Inflammatory macrophage (primary cell): Measurements from ENCODE around the gene PCSK5.
"Not testable (repeated sequence)": the region's sequence is repeated elsewhere in the genome, so short reads cannot be mapped to it uniquely, and the experiment has no call there.

ENCODE experiments used
- DNase-seq, 2 donors: peaks; one replicate each; pipeline ENCODE4 v3.0.0-alpha.2; 2020 to 2022

PCSK5 gene

GRCh38 chr9:76269789-76270188 lies 379.3 kb downstream of the PCSK5 start:
- DNase-seq, result no peak

DNA sequence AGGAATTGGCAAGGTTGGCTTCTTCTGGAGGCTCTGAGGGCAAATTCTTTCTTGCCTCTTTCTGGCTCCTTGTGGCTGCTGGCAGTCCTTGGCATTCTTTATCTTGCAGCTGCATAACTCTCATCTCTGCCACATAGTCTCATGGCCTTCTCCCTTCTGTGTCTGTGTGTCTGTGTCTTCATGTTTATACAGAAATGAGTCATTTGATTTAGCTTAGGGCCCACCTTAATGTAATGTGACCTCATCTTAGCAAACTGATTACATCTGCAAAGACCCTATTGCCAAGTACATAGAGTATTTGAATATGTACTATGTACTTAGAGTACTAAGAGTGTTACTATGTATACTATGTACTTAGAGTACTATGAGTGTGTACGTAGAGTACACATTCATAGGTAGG lies 381.3 kb downstream of the PCSK5 start:
- no peak for DNase-seq

DNA sequence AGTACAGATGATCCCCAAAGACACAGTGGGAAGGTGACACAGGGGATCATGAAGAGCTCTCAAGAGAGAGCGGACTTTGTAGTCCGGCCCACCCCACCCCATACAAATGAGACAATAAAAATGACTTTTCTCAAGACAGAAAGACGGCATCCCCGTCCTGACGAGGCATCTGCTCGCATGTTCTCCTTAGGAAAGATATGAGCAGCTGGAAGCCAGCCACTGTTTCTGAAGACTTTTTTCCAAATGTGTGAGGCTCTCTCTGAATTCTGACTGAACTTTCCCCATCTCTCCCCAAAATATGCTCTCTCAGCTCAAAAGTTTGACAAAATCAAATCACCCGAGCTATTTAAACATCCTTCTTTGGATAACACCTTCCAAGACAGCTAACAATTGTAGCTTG lies 398.6 kb downstream of the PCSK5 start:
- no peak for DNase-seq

DNA sequence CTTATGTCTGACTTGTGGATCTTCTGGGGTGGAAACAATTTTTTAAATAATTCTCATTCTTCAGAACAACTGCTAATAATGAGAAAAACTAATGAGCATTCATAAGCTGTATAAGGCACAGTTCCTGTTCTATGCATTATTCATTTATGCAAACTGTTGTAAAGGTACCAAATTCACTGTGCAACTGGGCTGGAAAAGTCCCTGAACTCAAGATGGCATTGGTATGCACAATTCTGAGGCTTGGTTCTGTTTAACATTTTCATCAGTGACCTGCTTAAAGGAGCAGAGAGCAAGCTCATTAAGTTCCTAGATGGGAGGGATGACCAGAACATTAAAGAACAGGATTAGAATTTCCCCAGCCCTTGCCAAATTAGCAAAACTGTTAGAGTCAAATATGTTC lies 399.2 kb downstream of the PCSK5 start:
- DNase-seq, result no peak

DNA sequence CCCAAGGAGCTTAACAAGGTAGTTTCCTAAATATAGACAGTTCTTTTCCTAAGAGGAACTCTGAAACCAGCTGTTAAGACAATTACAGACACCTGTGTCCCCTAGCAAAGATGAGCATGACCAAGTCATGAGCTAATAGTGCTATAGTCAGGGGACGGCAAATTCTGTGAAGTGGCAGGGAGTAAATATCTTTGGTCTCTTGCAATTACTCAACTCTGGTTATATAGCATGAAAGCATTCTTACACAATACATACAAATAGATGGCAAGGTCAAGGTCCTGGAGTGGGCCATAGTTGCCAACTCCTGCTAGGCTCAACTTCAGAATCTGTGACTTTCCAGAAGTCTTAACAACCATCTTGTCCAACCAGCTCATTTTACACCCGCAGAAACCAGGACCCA lies 400.1 kb downstream of the PCSK5 start:
- no peak for DNase-seq

DNA sequence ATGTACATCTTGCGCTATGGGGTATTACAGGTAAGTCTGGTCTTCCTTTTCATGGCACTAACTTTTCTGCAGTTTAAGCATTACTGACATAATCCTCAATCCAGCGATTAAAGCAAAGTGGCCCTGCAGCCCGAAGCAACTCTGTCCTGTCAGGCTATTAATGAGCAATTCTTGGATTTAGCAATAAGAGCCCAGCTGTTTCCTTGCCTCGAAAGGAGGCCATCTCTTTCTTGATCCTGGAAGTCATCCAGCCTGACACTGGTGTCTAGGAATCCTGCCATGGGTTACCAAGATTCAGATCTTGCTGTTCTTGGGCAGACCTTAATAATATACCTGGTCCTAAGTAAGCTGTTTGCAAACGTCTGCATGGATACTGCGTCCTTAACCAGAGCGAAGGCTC lies 401.8 kb downstream of the PCSK5 start:
- no peak for DNase-seq

DNA sequence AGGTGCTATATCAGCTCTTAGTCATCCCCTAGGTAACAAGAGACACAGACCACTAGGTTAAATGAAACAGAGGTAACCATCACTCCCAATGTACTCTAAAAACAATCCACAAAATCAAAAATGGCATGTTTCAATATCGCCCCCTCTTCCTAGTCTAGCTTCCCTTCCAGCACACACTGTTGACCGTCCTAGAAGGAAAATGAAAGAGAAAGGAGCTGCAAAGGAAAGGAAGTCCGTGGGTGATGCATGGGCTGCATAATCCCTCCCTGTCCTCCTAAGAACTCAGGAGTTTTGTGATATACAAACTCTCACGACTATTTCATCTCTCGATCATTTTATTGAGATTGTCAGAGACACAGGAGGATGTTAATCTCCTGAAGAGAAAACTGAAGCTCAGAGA lies 402.2 kb downstream of the PCSK5 start:
- no peak for DNase-seq

- no peak for DNase-seq
Observed at GRCh38 chr9:76294301-76294700, 403.8 kb downstream of the PCSK5 start.

DNA sequence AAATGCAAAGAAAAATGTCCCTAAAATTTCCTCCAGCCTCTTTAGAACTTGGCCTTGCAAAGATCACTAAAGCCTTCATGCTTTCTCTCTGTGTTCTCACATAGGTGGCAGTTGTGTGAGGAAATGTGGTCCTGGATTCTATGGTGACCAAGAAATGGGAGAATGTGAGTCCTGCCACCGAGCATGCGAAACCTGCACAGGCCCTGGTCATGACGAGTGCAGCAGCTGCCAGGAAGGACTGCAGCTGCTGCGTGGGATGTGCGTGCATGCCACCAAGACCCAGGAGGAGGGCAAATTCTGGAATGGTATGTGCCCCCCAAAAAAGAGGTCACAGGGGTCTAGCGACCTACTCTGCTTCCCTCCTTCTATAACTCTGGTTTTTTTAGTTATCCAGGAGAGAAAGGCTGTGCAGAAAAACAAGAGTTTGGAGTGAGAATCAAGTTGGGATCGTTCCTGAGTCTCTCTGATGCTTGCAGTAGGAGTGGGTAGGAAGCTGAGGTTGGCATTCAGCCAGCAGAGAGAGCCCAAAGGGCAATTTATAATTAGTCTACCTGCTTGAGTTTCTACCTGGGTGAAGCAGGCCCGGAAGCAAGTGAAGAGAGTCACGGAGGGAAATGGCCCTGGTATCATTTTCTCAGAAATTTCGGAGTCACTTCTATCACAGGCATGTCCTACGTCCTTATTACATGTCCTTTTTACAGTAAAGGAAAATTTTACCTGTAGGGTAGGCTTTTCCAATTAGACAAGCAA lies 406.3 kb downstream of the PCSK5 start:
- DNase-seq, result no peak

DNA sequence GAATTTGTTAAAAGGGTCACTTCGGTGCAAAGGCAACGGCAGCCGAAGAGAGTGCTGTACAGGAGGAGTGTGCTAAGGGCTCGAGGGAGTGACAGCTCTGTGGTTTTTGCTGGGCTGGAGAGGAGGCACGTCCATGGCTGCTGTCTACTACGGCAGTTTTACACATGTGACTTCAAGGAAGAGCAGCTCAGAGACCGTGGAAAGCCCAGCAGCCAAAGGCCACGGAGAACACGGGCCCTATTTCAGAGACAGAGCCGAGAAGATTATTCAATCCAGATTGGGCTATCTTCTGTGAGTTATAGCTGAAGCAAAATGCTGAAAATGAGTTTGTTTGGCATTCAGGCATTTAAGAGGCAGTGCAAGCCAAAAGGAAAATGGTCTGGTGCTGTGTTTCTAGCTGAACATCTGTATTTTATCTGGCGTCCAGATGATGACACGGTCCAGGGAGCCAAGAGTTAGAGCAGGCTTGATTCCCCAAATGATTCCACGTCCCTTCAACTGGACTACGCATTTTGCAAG lies 407.3 kb downstream of the PCSK5 start:
- no peak for DNase-seq

GRCh38 chr9:76298521-76299144 lies 408.2 kb downstream of the PCSK5 start:
- no peak for DNase-seq

GRCh38 chr9:76302543-76302942 lies 412.1 kb downstream of the PCSK5 start:
- DNase-seq, result no peak

GRCh38 chr9:76302947-76303550 lies 412.6 kb downstream of the PCSK5 start:
- peak; percentile 41 to 58 for DNase-seq

- DNase-seq, result not testable (repeated sequence)
Observed at GRCh38 chr9:76307047-76307446, 416.6 kb downstream of the PCSK5 start.

DNA sequence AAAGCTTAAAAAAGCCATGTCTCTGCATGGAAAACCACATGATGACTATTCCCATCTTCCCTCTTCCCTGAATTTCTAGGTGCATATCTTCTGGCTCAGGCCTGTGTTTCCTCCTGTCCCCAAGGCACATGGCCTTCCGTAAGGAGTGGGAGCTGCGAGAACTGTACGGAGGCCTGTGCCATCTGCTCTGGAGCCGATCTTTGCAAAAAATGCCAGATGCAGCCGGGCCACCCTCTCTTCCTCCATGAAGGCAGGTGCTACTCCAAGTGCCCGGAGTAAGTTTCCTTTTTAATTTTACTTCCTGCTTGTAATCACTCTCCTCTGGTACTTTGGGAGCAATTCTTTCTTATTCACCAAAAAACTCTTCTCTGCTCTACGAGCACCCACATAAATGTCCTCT lies 420.1 kb downstream of the PCSK5 start:
- no peak for DNase-seq

DNA sequence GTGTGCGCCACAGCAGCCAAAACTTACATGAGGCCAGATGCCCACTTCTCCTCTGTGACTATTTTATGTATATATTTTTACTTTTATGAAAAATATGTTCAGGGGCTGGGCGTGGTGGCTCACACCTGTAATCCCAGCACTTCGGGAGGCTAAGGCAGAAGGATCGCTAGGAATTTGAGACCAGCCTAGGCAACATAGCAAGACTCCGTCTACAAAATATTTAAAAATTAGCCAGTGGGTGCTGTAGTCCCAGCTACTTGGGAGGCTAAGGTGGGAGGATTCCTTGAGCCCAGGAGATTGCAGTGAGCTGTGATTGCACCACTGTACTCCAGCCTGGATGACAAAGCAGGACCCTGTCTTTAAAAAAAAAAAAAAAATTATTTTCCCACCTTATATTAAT lies 420.5 kb downstream of the PCSK5 start:
- no peak for DNase-seq

DNA sequence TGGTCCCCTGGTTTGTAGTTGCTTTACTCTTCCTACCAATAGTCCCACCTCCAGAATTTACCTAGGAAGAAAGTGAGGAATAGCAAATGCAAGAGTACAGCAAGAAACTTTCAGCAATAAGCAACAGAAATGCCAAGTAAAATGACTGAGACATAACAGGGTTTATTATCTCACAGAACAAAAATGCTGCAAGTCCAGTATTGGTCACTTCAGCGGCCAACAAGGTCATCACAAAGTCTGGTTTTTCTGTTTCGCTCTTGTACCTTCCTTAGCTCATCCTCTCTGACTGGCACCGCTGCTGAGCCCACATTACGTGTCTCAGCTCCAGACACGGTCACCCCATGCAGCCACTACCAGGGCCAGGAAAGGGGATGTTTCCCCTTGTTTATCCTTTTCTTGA lies 421.1 kb downstream of the PCSK5 start:
- no peak for DNase-seq

- no peak for DNase-seq
Observed at GRCh38 chr9:76313771-76314170, 423.3 kb downstream of the PCSK5 start.

- no peak for DNase-seq
Observed at GRCh38 chr9:76314321-76314720, 423.8 kb downstream of the PCSK5 start.

DNA sequence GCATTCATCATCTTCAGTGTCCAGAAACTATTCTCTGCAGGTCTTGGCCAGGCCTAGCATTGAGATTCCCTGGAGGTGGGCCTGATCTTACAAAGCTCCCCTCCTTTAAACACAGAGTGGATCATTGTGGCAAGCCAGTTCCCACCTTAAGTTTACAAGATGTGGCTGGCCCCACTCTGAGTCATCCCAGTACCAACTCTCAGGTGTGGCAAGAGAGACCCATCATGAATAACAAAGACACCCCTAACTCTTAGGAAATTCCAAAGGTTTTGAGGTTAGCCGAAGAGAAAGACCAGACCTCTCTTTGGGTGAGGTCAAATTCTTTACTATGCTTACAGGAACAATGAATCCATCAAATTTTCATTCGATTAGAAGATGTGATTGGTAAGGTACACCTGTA lies 425.6 kb downstream of the PCSK5 start:
- DNase-seq, result no peak

GRCh38 chr9:76319466-76319865 lies 429.0 kb downstream of the PCSK5 start:
- DNase-seq, result not testable (repeated sequence)

- DNase-seq, result no peak
Observed at GRCh38 chr9:76321195-76321828, 430.8 kb downstream of the PCSK5 start.

GRCh38 chr9:76322810-76323209 lies 432.3 kb downstream of the PCSK5 start:
- DNase-seq, result no peak
